ENCODE measurements around the gene RRP15.

GRCh38 chr1:218353656-218354055, 68.6 kb downstream of the RRP15 start:
- TF ChIP-seq EZH2 (IDR thresholded peaks at IDR 0.05; ENCODE audit: borderline replicate concordance, low read depth, low read length, poor library complexity, severe bottlenecking) (no peak), CTCF (conservative IDR thresholded peaks at IDR 0.05; ENCODE audit: low read depth, low read length) (no peak)

All from A673 (cell line).